Stimulated activated naive CD4-positive, alpha-beta T cell treated with Interleukin-2 at 50 U/mL for 16 hours (primary cell): ENCODE data around the gene TYK2.
A peak's percentile ranks its signal among the peaks of the same experiment; 100 is the strongest.
"Not testable (repeated sequence)": the region's sequence is repeated elsewhere in the genome, so short reads cannot be mapped to it uniquely, and the experiment has no call there.

Experiments used
- DNase-seq: peaks from one replicate; lab custom pipeline; 2025; lab: John Stamatoyannopoulos, UW

The TYK2 gene

GRCh38 chr19:10372690-10373089 lies 7.7 kb downstream of the TYK2 start:
- DNase-seq: no peak

GRCh38 chr19:10368101-10368803 lies 12.1 kb downstream of the TYK2 start:
- no peak for DNase-seq

- DNase-seq: not testable (repeated sequence)
Observed at GRCh38 chr19:10366950-10367512, 13.3 kb downstream of the TYK2 start.

GRCh38 chr19:10365518-10365917 lies 14.9 kb downstream of the TYK2 start:
- DNase-seq: no peak

GRCh38 chr19:10364644-10365043 lies 15.7 kb downstream of the TYK2 start:
- DNase-seq: no peak

- DNase-seq: no peak
Observed at GRCh38 chr19:10363789-10364281, 16.5 kb downstream of the TYK2 start.

- DNase-seq: no peak
Observed at GRCh38 chr19:10362259-10362658, 18.1 kb downstream of the TYK2 start.

- DNase-seq: no peak
Observed at GRCh38 chr19:10361569-10362011, 18.8 kb downstream of the TYK2 start.

- no peak for DNase-seq
Observed at GRCh38 chr19:10356431-10356830, 23.9 kb downstream of the TYK2 start.

GRCh38 chr19:10353793-10354391 lies 26.5 kb downstream of the TYK2 start:
- DNase-seq: peak; percentile 11

GRCh38 chr19:10352764-10353671 lies 27.4 kb downstream of the TYK2 start:
- DNase-seq: no peak

- DNase-seq: no peak
Observed at GRCh38 chr19:10346509-10346908, 33.9 kb downstream of the TYK2 start.

GRCh38 chr19:10344780-10345179 lies 35.6 kb downstream of the TYK2 start:
- DNase-seq: no peak

GRCh38 chr19:10343495-10343894 lies 36.9 kb downstream of the TYK2 start:
- no peak for DNase-seq

- no peak for DNase-seq
Observed at GRCh38 chr19:10339977-10340376, 40.4 kb downstream of the TYK2 start.

- DNase-seq: peak; percentile 57
Observed at GRCh38 chr19:10339380-10339960, 40.9 kb downstream of the TYK2 start, which contains the start of gene ICAM3. ICAM3 (minus strand) TSS chr19:10339624; CDS start chr19:10339614, 10 bp downstream.

GRCh38 chr19:10338940-10339339 lies 41.4 kb downstream of the TYK2 start:
- DNase-seq: no peak

GRCh38 chr19:10336725-10337124 lies 43.6 kb downstream of the TYK2 start:
- not testable (repeated sequence) for DNase-seq

- DNase-seq: no peak
Observed at GRCh38 chr19:10335352-10335985, 44.9 kb downstream of the TYK2 start.

- no peak for DNase-seq
Observed at GRCh38 chr19:10334588-10335351, 45.6 kb downstream of the TYK2 start.
